NCI-H2107 (cell line): ENCODE measurements around the gene TIAM1.

Source experiments
- DNase-seq: peaks from one replicate; lab custom pipeline; 2025; lab: John Stamatoyannopoulos, UW

TIAM1 gene, protein sequence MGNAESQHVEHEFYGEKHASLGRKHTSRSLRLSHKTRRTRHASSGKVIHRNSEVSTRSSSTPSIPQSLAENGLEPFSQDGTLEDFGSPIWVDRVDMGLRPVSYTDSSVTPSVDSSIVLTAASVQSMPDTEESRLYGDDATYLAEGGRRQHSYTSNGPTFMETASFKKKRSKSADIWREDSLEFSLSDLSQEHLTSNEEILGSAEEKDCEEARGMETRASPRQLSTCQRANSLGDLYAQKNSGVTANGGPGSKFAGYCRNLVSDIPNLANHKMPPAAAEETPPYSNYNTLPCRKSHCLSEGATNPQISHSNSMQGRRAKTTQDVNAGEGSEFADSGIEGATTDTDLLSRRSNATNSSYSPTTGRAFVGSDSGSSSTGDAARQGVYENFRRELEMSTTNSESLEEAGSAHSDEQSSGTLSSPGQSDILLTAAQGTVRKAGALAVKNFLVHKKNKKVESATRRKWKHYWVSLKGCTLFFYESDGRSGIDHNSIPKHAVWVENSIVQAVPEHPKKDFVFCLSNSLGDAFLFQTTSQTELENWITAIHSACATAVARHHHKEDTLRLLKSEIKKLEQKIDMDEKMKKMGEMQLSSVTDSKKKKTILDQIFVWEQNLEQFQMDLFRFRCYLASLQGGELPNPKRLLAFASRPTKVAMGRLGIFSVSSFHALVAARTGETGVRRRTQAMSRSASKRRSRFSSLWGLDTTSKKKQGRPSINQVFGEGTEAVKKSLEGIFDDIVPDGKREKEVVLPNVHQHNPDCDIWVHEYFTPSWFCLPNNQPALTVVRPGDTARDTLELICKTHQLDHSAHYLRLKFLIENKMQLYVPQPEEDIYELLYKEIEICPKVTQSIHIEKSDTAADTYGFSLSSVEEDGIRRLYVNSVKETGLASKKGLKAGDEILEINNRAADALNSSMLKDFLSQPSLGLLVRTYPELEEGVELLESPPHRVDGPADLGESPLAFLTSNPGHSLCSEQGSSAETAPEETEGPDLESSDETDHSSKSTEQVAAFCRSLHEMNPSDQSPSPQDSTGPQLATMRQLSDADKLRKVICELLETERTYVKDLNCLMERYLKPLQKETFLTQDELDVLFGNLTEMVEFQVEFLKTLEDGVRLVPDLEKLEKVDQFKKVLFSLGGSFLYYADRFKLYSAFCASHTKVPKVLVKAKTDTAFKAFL (N-terminal part only)

DNA sequence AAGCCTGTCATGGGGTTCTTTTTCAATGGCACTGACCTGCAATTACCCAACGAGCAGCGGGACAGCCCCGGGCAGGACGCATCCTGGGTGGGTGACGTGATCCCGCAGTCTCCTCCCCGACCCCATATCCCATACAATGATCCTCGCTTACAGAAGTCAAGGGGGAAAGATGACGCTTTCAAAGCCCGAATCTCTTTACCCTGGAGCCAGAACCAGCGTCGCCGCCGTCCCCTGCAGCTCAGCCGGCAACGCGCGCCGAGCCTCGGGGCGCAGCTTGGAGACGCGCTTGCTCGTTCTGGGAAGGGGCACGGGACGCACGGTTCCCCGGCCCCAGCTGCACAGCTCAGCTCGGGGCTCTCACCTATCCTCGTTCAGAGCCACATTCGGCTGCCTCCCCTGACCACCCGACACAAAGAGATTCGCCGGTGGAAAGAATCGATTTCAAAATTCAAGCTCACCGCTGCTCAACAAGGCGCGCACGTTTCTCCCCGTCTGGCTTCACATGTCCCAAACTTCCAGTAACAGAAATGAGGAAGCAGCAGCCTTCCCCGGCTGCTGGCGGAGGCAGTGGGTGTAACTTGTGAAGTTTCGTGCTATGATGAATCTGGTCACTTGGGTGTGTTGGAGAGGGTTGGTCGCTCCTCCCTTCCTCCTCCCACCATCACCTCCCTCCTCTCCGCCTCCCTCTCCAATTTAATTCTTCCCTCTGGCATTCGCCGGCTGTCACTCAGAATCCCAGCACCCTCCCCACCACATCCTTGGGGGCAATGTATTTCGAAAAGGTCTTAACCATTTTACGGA is at the start of gene TIAM1:
TSS of gene TIAM1 (minus strand) at position 582 of the 801 bp plus-strand sequence. CDS start 77,289 bp downstream, outside the sequence.
- DNase-seq: no peak

DNA sequence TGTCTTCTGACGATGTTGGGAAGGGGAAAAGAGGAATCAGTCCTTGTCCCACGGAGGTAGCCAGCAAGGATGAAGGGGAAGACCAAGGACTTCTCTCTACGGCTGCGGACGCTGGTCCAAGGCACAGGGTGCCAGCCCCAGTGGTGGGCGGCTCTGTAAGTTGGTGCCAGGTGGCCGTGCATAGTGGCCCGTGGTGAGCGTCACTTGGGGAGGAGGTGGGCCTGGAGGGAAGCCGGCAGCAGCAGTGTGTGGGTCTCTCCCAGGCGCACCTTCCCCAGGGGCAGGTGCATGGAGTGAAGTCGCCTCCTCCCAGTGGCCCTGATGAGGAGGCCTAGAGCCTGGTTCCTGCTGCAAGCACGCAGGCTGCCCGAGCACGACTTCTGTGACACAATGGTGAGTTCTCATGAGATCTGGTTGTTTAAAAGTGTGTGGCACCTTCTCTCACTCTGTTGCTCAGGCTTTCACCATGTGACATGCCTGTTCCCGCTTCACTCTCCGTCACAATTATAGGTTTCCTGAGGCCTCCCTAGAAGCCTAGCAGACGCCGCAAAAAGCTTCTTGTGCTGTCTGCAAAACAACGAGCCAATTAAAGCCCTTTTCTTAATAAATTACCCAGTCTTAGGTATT is 43.6 kb upstream of the TIAM1 start:
- no peak for DNase-seq

DNA sequence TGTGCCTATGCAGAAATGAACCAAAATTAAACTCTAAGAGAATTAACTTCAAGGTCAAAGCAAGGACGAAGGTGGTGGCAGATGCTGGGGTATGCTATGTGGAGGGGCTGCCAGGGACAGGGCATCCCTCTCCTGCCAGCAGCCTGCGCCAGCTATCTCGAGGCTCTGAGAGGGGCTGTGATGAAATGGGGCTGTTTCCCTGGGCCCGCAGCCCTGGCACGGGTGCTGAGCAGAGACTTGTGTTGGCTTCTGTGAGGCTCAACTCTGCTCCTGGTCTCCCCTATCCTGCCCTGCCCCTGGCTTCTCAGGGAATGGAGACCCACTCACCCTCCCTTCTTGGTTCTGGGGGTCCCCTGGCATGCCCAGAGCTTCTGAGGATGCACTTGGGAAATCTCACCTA is 41.9 kb upstream of the TIAM1 start:
- no peak for DNase-seq

DNA sequence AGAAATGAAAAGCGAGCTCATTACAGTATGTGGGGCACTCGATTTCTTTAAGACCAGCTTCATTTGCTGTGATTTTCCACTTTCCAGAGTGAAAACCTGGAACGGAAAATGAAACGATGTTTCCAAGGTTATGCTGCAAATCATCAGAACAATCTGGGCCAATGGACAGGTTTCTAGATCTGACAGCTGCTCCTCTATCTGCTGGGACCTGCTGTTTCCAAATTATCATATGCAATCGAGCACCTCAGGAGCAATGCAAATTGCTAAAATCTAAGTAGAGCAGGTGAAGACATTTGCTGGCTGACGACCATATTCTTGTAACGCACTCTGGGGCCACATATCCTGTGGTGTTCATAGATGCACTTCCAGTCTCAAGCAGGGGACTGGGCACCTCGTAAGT is 39.7 kb upstream of the TIAM1 start:
- DNase-seq: no peak

DNA sequence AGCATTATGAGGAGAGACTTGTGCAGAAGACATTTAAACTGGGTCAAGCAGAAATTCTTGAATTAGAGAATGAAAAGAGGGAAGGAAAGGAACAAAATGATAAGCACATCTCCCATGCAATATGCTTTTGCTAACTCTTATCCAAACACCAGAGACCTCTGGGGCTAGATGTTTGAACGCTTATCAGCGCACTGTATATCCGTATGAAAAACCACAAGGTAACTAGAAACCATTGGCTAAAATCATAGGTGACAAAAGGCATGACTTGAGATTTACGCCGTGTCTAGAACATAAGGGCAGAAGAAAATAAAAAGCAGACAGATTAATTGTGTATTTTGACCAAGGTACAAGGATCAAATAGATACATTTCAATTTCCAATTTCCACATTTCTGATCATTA is 38.0 kb upstream of the TIAM1 start:
- no peak for DNase-seq

DNA sequence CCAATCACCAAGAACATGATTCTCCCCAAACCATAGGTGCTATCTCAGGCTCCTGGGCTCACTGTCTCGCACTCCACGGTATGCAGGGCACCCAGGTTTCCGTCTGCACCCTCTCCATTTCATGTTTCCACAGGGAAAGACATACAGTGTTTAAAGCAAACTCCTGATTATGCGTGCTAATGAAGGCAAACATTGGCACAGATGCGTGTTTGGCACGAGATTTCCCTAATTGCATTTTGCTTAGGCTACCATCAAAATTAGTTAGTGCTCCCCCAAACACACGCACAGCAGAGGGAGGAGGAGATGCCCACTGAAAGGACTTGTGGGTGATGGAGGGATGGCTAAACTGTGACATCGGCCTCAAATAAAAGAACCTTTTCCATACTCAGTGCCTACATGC is 32.2 kb upstream of the TIAM1 start:
- no peak for DNase-seq

DNA sequence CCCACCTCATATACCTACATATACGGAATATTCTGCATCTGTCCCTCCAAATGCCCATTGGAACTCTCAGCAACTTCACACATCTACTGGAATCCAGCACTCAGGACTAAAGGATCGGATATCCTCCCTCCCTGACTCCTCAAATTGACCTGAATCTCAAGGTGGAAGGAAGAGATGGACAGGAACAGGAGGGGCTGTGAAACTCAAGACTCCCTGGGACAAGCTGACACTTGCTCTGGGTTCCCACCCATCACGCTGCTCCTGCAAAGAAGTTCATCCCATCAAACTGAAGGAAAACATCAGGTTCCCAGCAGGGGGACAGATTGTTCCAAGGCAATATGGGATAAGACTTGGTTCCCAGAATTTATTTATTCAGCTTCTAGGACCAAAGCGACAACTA is 30.3 kb upstream of the TIAM1 start:
- DNase-seq: no peak

DNA sequence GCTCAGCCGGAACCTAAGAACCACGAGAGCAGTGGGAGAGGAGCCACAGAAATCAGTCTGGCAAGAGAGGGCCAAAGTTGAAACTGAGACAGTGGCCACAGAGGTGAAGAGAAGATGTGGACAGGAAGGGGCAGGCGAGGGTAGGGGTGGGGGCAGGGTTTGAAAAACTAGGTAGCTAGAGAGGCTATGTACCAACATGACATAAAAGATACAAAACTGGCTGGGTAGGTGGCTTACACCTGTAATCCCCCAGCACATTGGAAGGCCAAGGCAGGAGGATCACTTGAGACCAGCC is 28.4 kb upstream of the TIAM1 start:
- no peak for DNase-seq

DNA sequence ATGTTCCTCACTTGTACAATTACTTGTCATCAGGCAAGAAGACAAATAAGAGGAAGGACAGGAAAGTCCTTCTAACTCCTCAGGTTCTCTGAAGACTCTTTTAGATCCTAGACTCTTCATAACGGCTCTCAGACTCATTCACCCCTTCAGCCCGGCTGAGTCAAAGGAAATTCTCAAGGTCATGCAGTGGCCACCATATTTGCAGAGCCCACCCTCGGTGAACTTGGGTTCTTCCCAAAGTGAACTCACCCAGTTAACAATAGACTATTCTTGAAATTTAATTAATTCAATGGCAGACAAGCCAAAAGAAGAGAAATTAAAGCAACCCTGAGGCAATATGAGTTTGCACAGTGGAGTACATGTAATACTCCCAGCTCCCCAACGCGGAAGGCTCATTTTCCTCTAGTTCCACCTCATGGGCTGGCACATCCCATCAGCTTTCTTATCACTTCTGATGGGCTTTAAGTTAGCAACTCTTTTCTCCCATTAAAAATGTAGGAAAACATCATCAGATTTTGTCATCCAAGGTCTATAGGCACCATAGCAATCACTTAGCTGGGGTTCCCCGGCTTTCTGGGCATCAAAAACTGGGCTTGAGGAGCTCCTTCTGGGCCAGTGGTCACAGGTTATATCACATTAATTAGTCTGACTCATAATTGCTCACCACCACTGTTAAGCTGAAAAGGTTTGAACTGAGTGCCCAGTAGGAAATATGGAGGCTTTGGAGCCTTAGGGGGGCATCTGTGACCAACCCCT is 27.8 kb upstream of the TIAM1 start:
- DNase-seq: no peak

DNA sequence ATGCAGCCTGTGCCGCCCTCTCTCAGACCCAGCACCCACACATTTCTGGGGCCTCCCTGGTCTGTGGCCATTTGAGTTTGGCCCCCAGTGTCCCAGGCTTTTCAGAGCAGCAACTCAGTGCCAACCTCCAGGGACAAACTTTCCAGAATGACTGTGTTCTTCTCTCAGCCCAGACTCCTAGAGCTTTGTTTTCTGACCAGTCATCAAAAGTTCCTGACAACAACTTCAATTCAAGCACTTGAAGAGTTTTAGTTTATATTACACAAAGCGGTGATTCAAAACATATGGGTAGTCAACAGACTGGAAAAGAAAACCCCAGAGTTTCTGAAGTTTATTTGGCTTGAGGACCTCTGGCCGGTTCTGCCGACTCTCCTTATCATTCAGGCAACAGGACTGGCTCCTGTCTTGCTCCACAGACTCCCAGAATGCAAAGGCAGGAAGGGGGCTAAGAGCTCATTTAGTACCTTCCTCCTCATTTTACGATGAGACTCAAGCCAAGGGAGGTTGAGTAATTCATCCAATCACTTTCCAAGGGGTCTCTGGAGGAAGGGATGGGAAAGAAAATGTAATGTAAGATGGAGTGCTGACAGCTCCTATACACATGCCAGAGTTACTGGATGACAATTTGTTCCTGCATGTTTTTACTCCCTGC is 27.0 kb upstream of the TIAM1 start:
- DNase-seq: no peak

DNA sequence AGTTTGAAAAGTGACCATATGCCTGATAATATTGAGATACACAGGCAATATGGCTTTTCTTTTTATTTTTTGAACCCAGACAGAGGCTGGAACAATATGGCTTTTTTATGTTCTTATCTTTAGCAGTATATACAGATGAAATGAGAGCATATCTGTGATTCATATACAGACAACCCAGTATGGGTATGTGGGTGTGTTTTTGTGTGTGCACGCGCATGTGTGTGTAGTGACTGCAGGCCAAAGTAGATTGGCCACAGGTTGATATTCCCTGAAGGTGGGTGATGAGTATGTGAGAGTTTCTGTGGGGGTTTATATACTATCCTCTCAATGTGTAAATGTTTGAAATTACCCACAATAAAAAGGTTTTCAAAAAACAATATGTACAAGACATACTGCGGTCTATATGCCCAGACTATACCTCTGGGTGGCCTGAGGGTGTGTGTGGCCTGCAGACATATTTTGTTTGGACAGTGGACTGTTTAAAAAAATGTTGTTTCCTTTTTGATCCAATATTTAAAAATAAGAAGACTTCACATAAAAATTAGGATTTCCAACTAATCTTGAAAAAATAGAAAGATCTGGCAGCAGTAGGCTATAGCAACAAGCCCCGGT is 26.3 kb upstream of the TIAM1 start:
- DNase-seq: no peak

DNA sequence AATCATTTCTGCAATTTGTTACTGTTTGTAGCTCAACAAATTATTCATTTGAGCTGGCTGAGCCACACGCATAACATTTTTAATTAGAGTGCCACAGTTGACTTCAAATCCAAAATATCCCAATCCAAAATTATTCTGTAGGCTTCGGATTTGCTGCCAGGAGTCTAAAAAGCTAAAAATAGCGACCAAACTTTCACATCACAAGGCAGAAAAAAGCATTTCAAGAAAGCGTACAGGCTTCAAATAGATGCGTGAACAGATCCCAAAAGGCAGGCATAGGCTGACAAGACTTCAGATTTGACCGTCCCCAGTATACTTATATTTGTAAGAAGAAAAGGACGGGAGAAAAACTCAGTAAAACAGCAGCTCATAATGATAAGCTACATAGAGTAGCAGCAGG is 24.3 kb upstream of the TIAM1 start:
- no peak for DNase-seq

DNA sequence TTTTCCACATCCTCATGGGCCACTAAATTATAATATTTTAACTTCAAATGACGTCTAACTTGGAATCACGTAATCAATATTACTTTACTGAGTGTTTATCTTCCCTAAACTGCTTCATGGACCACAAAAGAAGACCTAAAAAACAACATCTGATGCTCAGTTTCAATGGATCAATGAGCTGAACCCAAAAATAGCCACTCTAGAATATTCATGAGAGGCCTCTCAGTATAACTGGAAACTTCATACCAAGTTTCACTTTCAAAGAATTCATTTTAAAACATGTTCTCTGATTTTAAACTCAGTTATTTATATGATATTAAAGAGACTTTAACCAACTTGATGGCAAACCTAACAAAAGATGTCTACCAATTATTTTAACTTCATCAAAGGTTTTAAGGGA is 23.7 kb upstream of the TIAM1 start:
- no peak for DNase-seq

DNA sequence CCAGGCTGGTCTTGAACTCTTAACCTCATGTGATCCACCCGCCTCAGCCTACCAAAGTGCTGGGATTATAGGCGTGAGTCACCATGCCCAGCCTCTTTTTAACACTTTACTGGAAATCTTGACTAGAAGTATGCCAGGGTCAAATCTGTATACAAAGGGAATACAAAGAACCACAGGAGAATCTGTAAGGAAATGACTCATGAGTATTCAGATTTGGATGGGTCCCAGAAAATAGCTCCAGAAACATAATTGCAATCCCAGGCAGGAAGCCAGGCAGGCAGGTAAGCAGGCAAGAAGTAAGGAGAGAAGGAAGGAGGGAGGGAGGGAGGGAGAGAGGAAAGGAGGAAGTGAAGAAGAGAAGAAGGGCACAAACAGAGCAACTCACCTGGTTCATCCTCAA is 22.8 kb upstream of the TIAM1 start:
- DNase-seq: no peak

DNA sequence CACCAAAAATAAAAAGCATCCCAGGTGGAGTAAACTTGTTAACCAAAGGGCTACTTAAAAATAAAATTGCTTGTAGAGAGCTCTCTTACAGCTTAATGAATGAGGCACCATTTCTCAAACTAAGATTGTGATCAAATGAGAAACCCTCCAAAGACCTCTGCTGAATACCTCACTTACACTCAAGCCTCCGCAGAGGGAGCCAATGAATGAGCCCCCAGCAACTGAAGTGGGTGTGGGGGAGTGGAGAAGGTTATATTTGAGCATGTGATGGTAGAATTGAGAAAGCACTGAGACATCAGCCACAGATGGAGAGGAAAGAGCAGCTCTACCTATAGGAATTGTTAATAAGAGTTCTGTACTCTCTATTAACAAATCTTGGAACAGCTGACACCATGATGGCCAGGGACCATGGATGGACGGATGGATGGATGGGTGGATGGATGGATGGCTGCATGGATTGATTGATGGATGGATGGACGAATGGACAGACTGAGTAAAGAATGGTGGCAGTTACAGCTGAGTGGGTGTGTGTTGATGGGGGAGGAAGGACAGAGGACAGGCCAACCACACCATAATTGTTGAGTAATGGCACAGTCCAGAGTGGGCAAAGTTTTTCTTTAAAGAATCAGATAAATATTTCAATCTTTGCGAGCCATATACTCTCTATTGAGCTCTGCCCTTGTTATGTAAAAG is 20.3 kb upstream of the TIAM1 start:
- DNase-seq: no peak

DNA sequence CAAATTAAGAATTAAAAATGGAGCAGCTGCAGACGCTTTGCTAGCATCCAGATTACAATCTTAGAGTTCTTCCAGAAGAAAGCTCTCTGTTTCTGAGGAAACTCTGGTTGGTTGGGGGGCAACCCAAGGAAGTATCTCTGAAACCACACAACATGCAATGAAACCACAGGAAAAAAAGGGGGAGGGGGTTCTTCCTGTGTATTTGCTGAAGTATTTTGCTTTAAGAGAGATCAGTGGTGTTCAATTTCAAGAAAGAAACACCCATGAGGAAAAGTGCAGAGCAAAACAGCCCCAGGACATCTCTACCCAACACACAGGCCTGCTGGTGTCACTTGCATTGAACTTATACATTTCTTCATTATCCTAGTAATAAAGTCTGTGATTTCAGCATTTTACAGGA is 19.7 kb upstream of the TIAM1 start:
- DNase-seq: no peak

DNA sequence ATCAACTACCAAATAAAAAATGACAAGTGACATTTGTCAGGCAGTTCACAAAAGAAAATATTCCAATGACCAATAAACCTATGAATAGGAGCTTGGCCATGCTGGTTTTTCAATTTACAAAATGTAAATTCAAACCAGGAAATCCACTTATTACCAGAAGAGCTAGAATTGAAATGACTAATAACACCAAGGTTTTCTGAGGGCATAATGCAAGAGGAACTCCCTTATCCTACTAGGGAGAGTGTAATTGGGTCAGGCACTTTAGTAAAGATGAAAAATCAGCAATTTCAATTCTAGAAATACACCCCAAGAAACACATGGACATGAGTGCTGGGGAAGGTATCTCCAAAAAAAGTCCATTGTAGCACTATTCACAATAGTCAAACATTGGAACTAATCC is 16.7 kb upstream of the TIAM1 start:
- no peak for DNase-seq

DNA sequence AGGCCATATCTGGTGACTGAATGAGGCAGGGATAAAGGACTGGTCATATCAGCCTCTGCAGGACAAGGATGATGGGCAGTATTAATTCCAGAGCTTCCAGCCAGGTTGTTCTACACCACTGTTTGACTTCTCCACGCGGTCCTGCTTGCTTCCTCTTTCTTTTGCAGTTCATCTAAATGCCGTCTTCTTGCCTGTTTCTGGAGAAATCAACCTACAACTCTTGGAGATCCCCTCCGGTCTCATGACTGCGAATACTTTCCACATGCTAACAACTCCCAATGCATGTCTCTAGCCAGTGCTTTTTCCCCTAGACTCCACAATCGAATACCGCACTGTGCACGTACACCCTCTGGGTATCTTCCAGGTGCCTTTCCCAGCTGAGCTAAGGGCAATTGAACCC is 14.1 kb upstream of the TIAM1 start:
- DNase-seq: no peak

DNA sequence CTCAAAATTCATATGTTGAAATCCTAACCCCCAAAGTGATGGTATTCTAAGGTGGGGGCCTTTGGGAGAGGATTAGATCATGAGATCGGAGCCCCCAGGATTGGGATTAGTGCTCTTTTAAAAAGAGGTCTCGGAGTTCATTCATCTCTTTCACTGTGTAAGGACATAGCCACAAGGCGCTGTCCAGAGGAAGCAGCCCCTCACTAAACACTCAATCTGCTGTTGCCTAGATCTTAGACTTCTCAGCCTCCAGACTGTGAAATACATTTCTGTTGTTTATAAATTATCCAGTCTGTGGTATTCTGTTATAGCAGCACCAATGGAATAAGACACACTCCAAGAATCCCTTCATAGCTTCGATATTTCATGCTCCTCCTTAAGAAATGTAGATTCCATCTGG is 12.4 kb upstream of the TIAM1 start:
- no peak for DNase-seq
